Uterus (tissue), 4 donors: ENCODE data around the gene C4orf36. TPM values are rescaled to one million over a fixed set of nuclear protein-coding genes. Genes with fewer than 3 reads are reported as not detected.
"Not testable (repeated sequence)": the region's sequence is repeated elsewhere in the genome, so short reads cannot be mapped to it uniquely, and the experiment has no call there.

ENCODE experiments used
- DNase-seq, 2 donors: peaks; one replicate each; pipeline ENCODE4 v3.0.0-alpha.2; 2019 to 2020
- H3K27ac ChIP-seq, 2 donors: fragments of 200-600 bp; sonication (generic); 1 replicate in 1 of 2; 2 replicates in 1 of 2; pipeline ENCODE4 v1.5.1; 2016 to 2018
- H3K27me3 ChIP-seq, 2 donors: fragments of 200-600 bp; sonication (generic); one replicate each; pipeline ENCODE4 v1.5.1; 2018 to 2019; ENCODE audit warnings: control low read depth in 1 of 2
- H3K36me3 ChIP-seq, 2 donors: fragments of 200-600 bp; sonication (generic); one replicate each; pipeline ENCODE4 v1.5.1; 2019; ENCODE audit warnings: control low read depth in 1 of 2
- H3K4me1 ChIP-seq, 2 donors: fragments of 200-600 bp; sonication (generic); one replicate each; pipeline ENCODE4 v1.5.1; 2018 to 2019; ENCODE audit warnings: control low read depth in 1 of 2
- H3K4me3 ChIP-seq, 2 donors: fragments of 200-600 bp; sonication (generic); 1 replicate in 1 of 2; 2 replicates in 1 of 2; pipeline ENCODE4 v1.5.1; 2018 to 2019; ENCODE audit warnings: mild to moderate bottlenecking in 1 of 2
- H3K9me3 ChIP-seq, 2 donors: fragments of 200-600 bp; sonication (generic); one replicate each; pipeline ENCODE4 v1.5.1; 2019; ENCODE audit warnings: control low read depth in 1 of 2
- CTCF ChIP-seq, 4 experiments: fragments of 200-600 bp in 2 of 4; fragments of 450-650 bp in 2 of 4; sonication (generic) in 2 of 4; IDR thresholded peaks; one replicate each; pipeline ENCODE4 v1.5.1; 2016 to 2019; ENCODE audit warnings: antibody characterized with exemption in 4 of 4, mild to moderate bottlenecking in 2 of 4, moderate library complexity in 1 of 4
- POLR2A ChIP-seq, 2 donors: fragments of 450-650 bp; IDR thresholded peaks; one replicate each; pipeline ENCODE4 v1.6.1; 2016; ENCODE audit warnings: antibody characterized with exemption in 2 of 2, mild to moderate bottlenecking in 1 of 2, moderate library complexity in 1 of 2
- intact Hi-C: fragments of 100-400 bp; cut with DNase I; formaldehyde crosslinking; loops from one replicate; pipeline ENCODE4 v1.15.1; 2023; ENCODE audit warnings: low total_unique reads
- total RNA-seq, 4 donors: library from RNA; depleted of rRNA in 3 of 4; stranded (reverse); fragments of >200 nt in 3 of 4; gene quantifications; one replicate each; pipeline versions ENCODE4 v1.1.0 to v1.2.4, GENCODE V29; 2014 to 2023
- donor health status: DM: yes; HTN: yes; CAD: no.

C4orf36 gene
- total RNA-seq, 4 donors from 2014 or later, result 0.91 to 4.8 TPM; not detected in 2

GRCh38 chr4:86876894-86877685 lies 15.1 kb downstream of the C4orf36 start:
- H3K9me3 ChIP-seq, result peaks cover 0 to 12% of the 10 kb centered on the region in 2 donors
- no peak for TF ChIP-seq CTCF (IDR thresholded peaks at IDR 0.05)
- no peak for TF ChIP-seq POLR2A (IDR thresholded peaks at IDR 0.05)
- H3K36me3 ChIP-seq, result no peaks in the 10 kb centered on the region
- DNase-seq, result no peak
- no peaks in the 10 kb centered on the region for H3K4me1 ChIP-seq
- no peak overlapping the region for H3K27ac ChIP-seq
- intact Hi-C loops, result no loop called here
- H3K27me3 ChIP-seq, result no peaks in the 10 kb centered on the region
- no peak overlapping the region for H3K4me3 ChIP-seq

GRCh38 chr4:86875436-86875835 lies 16.8 kb downstream of the C4orf36 start:
- H3K4me1 ChIP-seq, H3K36me3 ChIP-seq, H3K4me3 ChIP-seq, H3K27me3 ChIP-seq, DNase-seq, intact Hi-C loops, H3K27ac ChIP-seq: not testable (repeated sequence)
- H3K9me3 ChIP-seq, result peaks cover 0 to 11% of the 10 kb centered on the region in 2 donors

GRCh38 chr4:86872135-86872534 lies 20.1 kb downstream of the C4orf36 start:
- no peaks in the 10 kb centered on the region for H3K36me3 ChIP-seq
- DNase-seq, result no peak
- no peaks in the 10 kb centered on the region for H3K4me1 ChIP-seq
- intact Hi-C loops, result no loop called here
- H3K27ac ChIP-seq, result no peak overlapping the region
- no peak for TF ChIP-seq POLR2A (IDR thresholded peaks at IDR 0.05)
- TF ChIP-seq CTCF (IDR thresholded peaks at IDR 0.05), result no peak
- no peaks in the 10 kb centered on the region for H3K27me3 ChIP-seq
- H3K9me3 ChIP-seq, result no peaks in the 10 kb centered on the region
- no peak overlapping the region for H3K4me3 ChIP-seq

- H3K9me3 ChIP-seq, result no peaks in the 10 kb centered on the region
- no peak for TF ChIP-seq CTCF (IDR thresholded peaks at IDR 0.05)
- no peak for TF ChIP-seq POLR2A (IDR thresholded peaks at IDR 0.05)
- intact Hi-C loops, result no loop called here
- no peaks in the 10 kb centered on the region for H3K27me3 ChIP-seq
- no peak for DNase-seq
- no peaks in the 10 kb centered on the region for H3K4me1 ChIP-seq
- H3K36me3 ChIP-seq, result no peaks in the 10 kb centered on the region
- no peak overlapping the region for H3K27ac ChIP-seq
- H3K4me3 ChIP-seq, result no peak overlapping the region
Observed at GRCh38 chr4:86870442-86871069, 21.7 kb downstream of the C4orf36 start.

GRCh38 chr4:86857341-86858052 lies 34.7 kb downstream of the C4orf36 start:
- DNase-seq, result no peak
- no peak for TF ChIP-seq CTCF (IDR thresholded peaks at IDR 0.05)
- no peak for TF ChIP-seq POLR2A (IDR thresholded peaks at IDR 0.05)

More at GRCh38 chr4:86857341-86858052, 34.7 kb downstream of the C4orf36 start:
- H3K36me3 ChIP-seq, result no peaks in the 10 kb centered on the region
- H3K4me1 ChIP-seq, result no peaks in the 10 kb centered on the region
- H3K27ac ChIP-seq, result no peak overlapping the region
- H3K4me3 ChIP-seq, result no peak overlapping the region
- no peaks in the 10 kb centered on the region for H3K9me3 ChIP-seq
- H3K27me3 ChIP-seq, result no peaks in the 10 kb centered on the region
- intact Hi-C loops, result no loop called here
